ENCODE data around the gene ACAN. TPM values are rescaled to one million over a fixed set of nuclear protein-coding genes. Genes with fewer than 3 reads are reported as not detected.

ACAN gene
- total and polyA plus RNA-seq, 8 donors: 0.52 to 1.4 (median 0.91) TPM

- no peaks in the 10 kb centered on the region for H3K4me1 ChIP-seq
- DNase-seq: no peak
- no peaks in the 10 kb centered on the region for H3K9me3 ChIP-seq
- H3K36me3 ChIP-seq: no peaks in the 10 kb centered on the region
- H3K27ac ChIP-seq: no peak overlapping the region
- ATAC-seq: no peak
- peaks cover 13 to 49% of the 10 kb centered on the region in 2 donors for H3K27me3 ChIP-seq
- no peak overlapping the region for H3K4me3 ChIP-seq
- no peak for TF ChIP-seq CTCF (IDR thresholded peaks at IDR 0.05)
- intact Hi-C loops (cut with DNase I): no loop called here
These were observed 11.6 kb upstream of the ACAN start for GRCh38 chr15:88791637-88792036.

GRCh38 chr15:88792342-88793282 lies 10.6 kb upstream of the ACAN start:
- H3K27me3 ChIP-seq: peaks cover 13 to 58% of the 10 kb centered on the region in 2 donors
- no peaks in the 10 kb centered on the region for H3K36me3 ChIP-seq
- no peak for TF ChIP-seq CTCF (IDR thresholded peaks at IDR 0.05)
- H3K9me3 ChIP-seq: no peaks in the 10 kb centered on the region
- DNase-seq: no peak
- intact Hi-C loops (cut with DNase I): no loop called here
- no peaks in the 10 kb centered on the region for H3K4me1 ChIP-seq
- peak; percentile 23 for ATAC-seq
- H3K27ac ChIP-seq: no peak overlapping the region
- H3K4me3 ChIP-seq: no peak overlapping the region

- H3K4me3 ChIP-seq: no peak overlapping the region
- intact Hi-C loops (cut with DNase I): no loop called here
- H3K36me3 ChIP-seq: no peaks in the 10 kb centered on the region
- H3K4me1 ChIP-seq: no peaks in the 10 kb centered on the region
- no peaks in the 10 kb centered on the region for H3K9me3 ChIP-seq
- ATAC-seq (no peak), DNase-seq (no peak)
- H3K27me3 ChIP-seq: peaks cover 13 to 72% of the 10 kb centered on the region in 2 donors
- H3K27ac ChIP-seq: no peak overlapping the region
- TF ChIP-seq CTCF (IDR thresholded peaks at IDR 0.05): no peak
These were observed 9.2 kb upstream of the ACAN start for GRCh38 chr15:88794001-88794400.

GRCh38 chr15:88797663-88798339 lies 5.4 kb upstream of the ACAN start:
- no peak overlapping the region for H3K27ac ChIP-seq
- no peak for ATAC-seq

More at GRCh38 chr15:88797663-88798339, 5.4 kb upstream of the ACAN start:
- DNase-seq: no peak
- no peak for TF ChIP-seq CTCF (IDR thresholded peaks at IDR 0.05)
- intact Hi-C loops (cut with DNase I): no loop called here
- H3K36me3 ChIP-seq: no peaks in the 10 kb centered on the region
- H3K4me3 ChIP-seq: no peak overlapping the region
- no peaks in the 10 kb centered on the region for H3K9me3 ChIP-seq
- peaks cover 19 to 97% of the 10 kb centered on the region in 2 donors for H3K27me3 ChIP-seq
- H3K4me1 ChIP-seq: no peaks in the 10 kb centered on the region

Measured in left lung (tissue), 10 donors.